Measurements from ENCODE around the gene CD36. TPM values are rescaled to one million over a fixed set of nuclear protein-coding genes. Genes with fewer than 3 reads are reported as not detected.

The CD36 gene
- total and polyA plus RNA-seq, 2 donors (not counting 3 experiments of a cell fraction or from before 2014, with no cell fraction given) = 0.58 to 0.87 TPM

- ChIA-PET POLR2A (no interaction called here), CTCF (interaction anchor here (1.1 to 2.3 kb wide), 2 partner anchors 12 to 259 kb away, joined by 3 to 6 read pairs; no protein-coding TSS in a partner anchor)
- Histone ChIP-seq H3K27ac (ENCODE audit: insufficient read depth, low read depth, low read length) (no peak overlapping the region), H3K4me3 (replicated peaks in 1 of 3; ENCODE audit: insufficient read depth in 1 of 3, low read depth in 1 of 3, low read length in 3 of 3) (no peak overlapping the region), H3K9ac (replicated peaks; ENCODE audit: extremely low read depth, insufficient read depth, low read length) (no peak overlapping the region), H3K79me2 (ENCODE audit: control insufficient read depth, insufficient read depth, low read length) (no peaks in the 10 kb centered on the region), H3K9me3 (replicated peaks; ENCODE audit: control insufficient read depth, insufficient read depth, low read length) (no peaks in the 10 kb centered on the region), H4K20me1 (replicated peaks; ENCODE audit: control insufficient read depth, extremely low read depth, insufficient read depth, low read length) (no peaks in the 10 kb centered on the region), H2AFZ (ENCODE audit: low read depth, low read length) (no peak overlapping the region), H3K36me3 (ENCODE audit: control insufficient read depth in 2 of 2, extremely low read depth in 1 of 2, insufficient read depth in 2 of 2, low read length in 2 of 2) (no peaks in the 10 kb centered on the region), H3K9me1 (replicated peaks; ENCODE audit: control insufficient read depth, extremely low read depth, insufficient read depth, low read length) (no peaks in the 10 kb centered on the region), H3K4me1 (ENCODE audit: control insufficient read depth, extremely low read depth, insufficient read depth, low read length) (no peaks in the 10 kb centered on the region), H3K27me3 (ENCODE audit: control insufficient read depth in 2 of 2, insufficient read depth in 2 of 2, low read length in 2 of 2) (no peaks in the 10 kb centered on the region), H3K4me2 (ENCODE audit: insufficient read depth, low read length) (no peak overlapping the region)
- TF ChIP-seq GATA2 (IDR thresholded peaks at IDR 0.05; ENCODE audit: insufficient read depth, insufficient read length, low read depth, low read length) (no peak), POLR2AphosphoS5 (IDR thresholded peaks at IDR 0.05; ENCODE audit: insufficient read depth, low read depth, low read length) (no peak), POLR2A (IDR thresholded peaks at IDR 0.05; ENCODE audit: low read depth, low read length) (no peak), JUN (IDR thresholded peaks at IDR 0.05; ENCODE audit: borderline replicate concordance, insufficient read depth, insufficient read length, low read depth) (no peak), EZH2 (IDR thresholded peaks at IDR 0.05; ENCODE audit: borderline replicate concordance, low read depth, low read length, severe bottlenecking) (no peak), MYC (IDR thresholded peaks at IDR 0.05; ENCODE audit: low read depth, low read length) (no peak), MAX (IDR thresholded peaks at IDR 0.05; ENCODE audit: insufficient read depth, insufficient read length) (no peak), CTCF (IDR thresholded peaks at IDR 0.05; ENCODE audit: extremely low read depth in 1 of 2, insufficient read depth in 1 of 2, low read depth in 1 of 2, low read length in 2 of 2) (no peak), FOS (IDR thresholded peaks at IDR 0.05; ENCODE audit: borderline replicate concordance, insufficient read depth, low read length) (no peak)
- no TSS peak for BruUV-seq (replicated peaks)
- intact Hi-C loops (cut with micrococcal nuclease) (no loop called here), dilution Hi-C loops (cut with MboI; ENCODE audit: extremely low pct_ligation_motif_present, low sequenced_read_pairs) (no loop called here)
- DNase-seq (ENCODE audit: low read depth, low spot score) (no peak), FAIRE-seq (no peak)
Observed at GRCh38 chr7:80651471-80651870, 13.0 kb downstream of the CD36 start.
